Head of caudate nucleus (tissue), 42 donors: ENCODE results near the gene BCAS3.

Experiments
- DNase-seq, 42 donors: peaks; one replicate each; pipeline versions ENCODE4 v3.0.0 to v3.0.0-alpha.2; 2020 to 2021; ENCODE audit warnings: mixed read lengths in 7 of 42
- intact Hi-C: fragments of 100-400 bp; cut with DNase I; formaldehyde crosslinking; loops from one replicate; pipeline ENCODE4 v1.15.0; 2022

BCAS3 gene

DNA sequence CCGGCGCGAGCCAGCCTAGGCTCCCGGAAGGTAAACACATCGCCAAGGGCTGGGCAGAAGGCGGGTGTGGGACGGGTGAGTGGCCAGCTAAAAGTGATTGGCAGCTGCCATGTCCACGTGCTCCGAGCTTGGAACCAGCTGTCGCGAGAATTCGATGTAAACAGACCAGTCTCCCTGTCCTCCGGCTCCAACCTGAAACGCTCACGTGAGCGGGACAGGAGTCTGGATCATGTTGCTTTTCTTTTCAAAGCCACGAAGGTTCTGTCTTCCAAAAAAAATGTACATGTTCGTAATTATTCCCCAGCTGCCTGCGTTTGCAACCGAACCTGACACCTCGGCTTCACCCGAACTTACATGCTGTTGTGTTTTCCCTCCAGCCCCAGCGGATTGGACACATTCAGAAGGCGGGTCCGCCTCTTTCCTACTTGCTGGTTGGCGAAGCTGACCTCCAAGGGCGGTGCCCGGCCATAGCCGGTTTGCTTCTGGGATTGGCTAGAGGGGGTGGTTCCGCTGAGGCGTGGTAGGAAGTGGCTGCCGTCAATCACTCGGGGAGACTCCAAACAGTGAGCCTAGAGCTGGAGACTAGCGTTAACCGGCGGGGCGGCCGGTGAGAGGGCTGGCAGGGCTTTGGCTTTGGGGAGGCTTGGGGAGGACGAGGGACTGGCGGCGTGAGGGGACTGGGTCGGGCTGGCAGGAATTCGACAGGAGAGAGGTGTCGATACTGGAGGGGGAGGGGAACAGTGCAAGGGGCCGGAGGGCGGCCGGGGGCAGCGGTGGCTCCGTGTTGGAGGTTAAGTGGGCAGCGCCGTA lies at the start of gene BCAS3:
BCAS3 (plus strand) TSS at position 544 of the 810 bp plus-strand sequence.
- DNase-seq = peak; percentile 96 to 100 (median 99)
- intact Hi-C loops = no loop called here

DNA sequence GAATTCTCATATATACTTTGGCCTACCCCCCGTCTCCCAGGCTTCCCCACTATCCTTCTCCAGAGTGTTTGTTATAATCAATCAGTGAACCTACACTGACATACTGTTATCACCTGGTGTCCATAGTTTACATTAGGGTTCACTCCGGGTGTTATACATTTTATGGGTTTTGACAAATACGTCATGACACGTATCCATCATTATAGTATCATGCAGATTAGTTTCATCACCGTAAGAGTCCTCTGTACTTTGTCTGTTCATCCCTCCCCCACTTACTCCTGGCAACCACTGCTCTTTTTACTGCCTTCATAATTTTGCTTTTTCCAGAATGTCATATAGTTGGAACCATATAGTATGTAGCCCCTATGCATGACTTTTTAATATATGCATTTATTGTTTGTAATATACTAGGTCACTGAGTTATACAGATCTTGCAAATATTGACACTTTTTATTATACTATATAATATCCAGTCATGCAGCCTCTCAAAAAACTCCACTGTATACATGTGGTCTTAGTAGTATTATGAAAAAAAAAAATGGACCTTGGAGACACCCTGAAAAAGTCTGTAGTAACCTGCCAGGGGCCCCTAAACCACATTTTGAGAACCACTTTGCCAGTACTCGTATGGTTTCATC lies 49.3 kb upstream of the BCAS3 start:
- intact Hi-C loops = no loop called here
- DNase-seq = no peak

DNA sequence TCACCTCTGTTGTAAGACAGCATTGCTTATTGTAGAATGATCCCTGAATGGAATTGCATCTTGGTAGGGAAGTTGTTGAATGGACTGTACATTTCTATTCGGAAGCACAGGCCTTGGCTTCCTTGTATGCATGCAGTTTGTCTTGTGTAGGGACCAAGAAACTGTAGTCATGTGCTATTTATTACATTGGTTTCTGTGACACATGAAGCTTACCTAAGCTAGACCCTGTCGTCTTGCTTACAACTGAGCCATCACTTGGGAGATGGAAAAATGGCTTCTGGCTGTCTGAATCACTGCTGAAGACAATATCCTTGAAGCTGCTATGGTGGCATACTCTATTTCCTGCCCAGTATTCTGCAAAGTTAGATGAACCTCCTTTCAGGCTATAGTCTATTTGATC lies 48.5 kb upstream of the BCAS3 start:
- no peak for DNase-seq
- intact Hi-C loops = no loop called here

DNA sequence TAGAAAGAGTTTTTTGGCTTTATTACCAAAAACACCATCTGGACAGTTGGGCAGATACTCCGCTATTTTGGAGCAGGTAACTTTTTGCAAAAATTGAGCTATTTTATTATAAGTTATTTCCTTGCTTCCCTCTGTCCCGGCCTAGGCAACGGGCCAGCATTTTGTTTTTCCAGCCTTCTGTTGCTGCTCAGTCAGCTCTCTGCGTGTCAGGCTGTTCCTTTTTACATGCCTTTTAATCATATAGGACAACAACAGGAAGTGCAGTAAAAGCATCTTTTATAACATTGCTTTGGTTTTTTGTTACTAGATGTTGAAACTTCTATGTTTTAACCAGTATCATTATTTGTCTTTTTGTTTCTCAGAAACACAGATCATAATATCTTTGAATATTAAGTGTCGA lies 47.3 kb upstream of the BCAS3 start:
- intact Hi-C loops = loop anchor here (10.0 kb wide), 1 partner anchor 206 kb away; the partner anchor contains the start of gene CHCT1

DNA sequence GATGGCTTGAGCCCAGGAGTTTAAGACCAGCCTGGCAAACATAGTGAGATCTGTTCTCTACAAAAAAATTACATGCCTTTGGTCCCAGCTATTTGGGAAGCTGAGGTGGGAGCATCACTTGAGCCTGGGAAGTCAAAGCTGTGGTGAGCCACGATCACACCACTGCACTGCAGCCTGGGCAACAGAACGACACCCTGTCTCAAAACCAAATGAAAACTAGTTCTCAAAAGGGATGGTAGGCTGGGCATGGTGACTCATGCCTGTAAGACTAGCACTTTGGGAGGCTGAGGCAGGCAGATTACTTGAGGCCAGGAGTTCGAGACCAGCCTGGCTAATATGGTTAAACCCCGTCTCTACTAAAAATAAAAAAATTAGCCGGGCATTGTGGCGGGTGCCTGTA lies 46.5 kb upstream of the BCAS3 start:
- intact Hi-C loops = loop anchor here (10.0 kb wide), 1 partner anchor 206 kb away; the partner anchor contains the start of gene CHCT1
- no peak for DNase-seq

More for the DNA sequence above, 47.3 kb upstream of the BCAS3 start:
- DNase-seq = peak in 14 of 42 donors; percentile 13 to 76 (median 37)

DNA sequence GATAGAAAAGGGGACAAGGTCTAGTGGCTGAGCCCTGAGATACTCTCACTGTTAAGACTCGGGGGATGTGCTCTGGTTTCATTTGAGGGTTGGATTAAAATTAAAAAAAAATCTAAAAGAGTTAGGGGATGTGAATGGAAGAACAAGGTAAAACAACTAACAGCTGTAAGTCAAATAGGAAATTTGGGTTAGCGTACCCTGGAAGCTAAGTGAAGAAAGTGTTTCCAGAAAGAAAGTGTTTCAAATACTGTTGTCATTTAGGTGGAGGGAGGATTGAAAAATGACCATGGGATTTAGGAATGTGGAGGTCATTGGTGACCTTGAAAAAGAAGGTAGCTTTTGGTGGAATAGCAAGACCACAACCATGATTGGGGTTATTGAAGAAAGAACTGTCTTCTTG lies 40.0 kb upstream of the BCAS3 start:
- no peak for DNase-seq
- intact Hi-C loops = loop anchor here (5.0 to 10.0 kb wide), 2 partner anchors 65 to 213 kb away; partner anchors contain the start of gene CHCT1

DNA sequence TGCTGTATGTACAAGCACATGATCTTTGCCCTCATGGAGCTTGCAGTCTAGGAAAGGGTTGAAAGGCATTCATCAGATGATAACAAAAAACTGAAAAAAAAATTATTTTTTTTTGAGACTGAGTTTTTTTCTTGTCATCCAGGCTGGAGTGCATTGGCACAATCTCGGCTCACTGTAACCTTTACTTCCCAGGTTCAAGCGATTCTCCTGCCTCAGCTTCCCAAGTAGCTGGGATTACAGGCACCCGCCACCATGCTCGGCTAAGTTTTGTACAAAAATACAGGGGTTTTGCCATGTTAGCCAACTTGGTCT lies 38.7 kb upstream of the BCAS3 start:
- intact Hi-C loops = loop anchor here (5.0 to 10.0 kb wide), 2 partner anchors 67 to 214 kb away; partner anchors contain the start of gene CHCT1
- no peak for DNase-seq

DNA sequence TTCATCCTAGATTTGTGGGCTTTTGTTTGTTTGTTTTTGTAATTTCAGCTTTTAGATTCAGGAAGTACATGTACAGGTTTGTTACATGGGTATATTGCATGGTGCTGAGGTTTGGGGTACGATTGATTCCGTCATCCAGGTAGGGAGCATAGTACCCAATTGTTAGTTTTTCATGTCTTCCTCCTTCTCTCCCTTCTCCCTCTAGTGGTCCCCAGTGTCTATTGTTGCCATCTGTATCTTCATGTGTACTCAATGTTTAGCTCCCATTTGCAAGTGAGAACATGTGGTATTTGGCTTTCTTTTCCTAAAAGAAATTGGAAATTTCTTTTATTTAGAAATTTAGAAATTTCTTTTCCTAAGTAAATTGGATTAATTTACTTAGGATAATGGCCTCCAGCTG lies 37.1 kb upstream of the BCAS3 start:
- no peak for DNase-seq
- intact Hi-C loops = no loop called here

DNA sequence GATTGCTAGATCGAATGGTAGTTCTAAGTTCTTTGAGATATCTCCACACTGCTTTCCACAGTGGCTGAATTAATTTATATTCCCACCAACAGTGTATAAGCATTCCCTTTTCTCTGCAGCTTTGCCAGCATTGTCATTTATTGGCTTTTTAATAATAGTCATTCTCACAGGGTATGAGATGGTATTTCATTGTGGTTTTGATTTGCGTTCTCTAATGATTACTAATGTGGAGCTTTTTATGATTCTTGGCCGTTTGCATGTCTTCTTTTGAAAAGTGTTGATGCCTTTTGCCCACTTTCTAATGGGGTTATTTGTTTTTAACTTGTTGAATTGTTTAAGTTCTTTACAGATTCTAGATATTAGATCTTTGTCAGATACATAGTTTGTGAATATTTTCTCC lies 36.5 kb upstream of the BCAS3 start:
- intact Hi-C loops = no loop called here
- no peak for DNase-seq

DNA sequence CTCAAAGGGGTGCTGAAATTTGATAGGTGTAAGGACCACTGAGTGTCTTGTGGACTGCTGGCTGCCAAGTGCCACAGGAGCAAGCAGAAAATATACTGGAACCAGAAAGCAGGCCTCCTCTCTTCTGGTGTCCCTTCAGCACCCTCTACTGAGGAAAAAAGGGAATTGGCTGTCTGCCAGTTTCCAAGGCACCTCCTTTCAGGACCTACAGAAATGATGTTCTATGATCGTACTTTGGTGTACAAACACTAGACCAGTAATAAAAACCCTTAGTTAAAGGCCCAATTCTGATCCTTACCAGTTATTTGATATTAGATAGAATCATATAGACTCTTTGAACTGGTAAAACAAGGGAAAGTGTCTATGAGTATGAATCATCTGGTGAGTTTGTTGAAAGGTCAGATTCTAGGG lies 35.8 kb upstream of the BCAS3 start:
- intact Hi-C loops = no loop called here
- peak in 40 of 42 donors; percentile 33 to 93 (median 80) for DNase-seq

DNA sequence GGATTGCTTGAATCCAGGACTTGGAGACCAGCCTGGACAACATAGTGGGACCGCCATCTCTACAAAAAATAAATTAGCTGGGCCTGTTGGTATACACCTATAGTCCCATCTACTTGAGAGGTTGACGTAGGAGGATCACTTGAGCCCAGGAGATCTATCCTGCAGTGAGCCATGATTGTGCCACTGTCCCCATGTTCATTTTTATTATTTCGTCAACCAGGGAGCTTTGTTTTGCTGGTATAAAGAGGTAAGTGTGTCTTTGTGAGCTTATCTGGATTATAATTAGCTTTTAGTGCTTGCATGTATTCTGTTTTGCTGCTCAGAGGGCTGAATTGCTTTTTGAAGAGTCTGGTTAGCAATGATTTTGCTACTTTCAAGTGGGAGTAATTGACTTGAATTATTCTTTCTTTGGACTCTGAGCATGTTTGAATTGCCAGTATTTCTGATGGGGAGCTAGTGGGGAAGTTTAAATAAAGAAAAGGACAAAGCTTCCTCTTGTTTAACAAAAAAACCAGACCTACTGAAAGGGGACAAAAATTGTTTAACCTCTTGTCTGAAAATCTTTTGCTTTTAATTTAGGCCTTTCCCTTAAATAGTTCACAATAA lies 31.6 kb upstream of the BCAS3 start:
- intact Hi-C loops = no loop called here

DNA sequence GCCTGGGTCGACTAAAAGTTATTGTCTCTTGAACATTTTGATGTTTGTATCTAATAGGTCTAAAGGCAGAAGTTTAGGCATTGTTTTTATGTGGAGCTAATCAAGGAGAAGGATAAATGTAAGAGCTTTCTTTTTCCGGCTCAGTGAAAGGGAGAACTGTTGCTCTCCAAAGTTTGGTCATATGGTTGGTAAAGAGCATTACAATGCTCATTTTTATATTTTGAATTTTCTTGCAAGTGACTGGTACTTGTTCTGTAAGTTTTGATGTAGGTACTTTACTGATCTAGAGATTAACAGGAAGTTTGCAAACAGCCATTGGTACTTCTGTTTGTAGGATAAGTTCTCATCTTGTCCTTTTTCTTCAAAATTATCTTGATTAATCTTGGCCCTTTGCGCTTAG lies 30.9 kb upstream of the BCAS3 start:
- no peak for DNase-seq
- intact Hi-C loops = no loop called here

More for the DNA sequence above, 31.6 kb upstream of the BCAS3 start:
- no peak for DNase-seq

DNA sequence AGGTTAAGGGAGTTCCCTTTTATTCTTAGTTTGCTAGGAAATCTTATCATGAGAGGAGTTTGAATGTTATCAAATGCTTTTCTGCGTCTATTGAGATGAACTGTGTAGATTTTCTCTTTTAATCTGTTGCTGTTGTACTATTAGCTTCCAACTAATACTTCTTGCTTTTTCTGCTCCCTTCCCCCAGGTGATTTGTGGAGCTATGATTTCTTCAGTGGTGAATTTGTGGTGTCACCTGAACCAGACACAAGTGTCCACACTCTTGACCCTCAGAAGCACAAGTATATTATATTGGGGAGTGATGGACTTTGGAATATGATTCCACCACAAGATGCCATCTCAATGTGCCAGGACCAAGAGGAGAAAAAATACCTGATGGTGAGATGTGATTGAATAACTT lies 29.9 kb upstream of the BCAS3 start:
- intact Hi-C loops = no loop called here
- DNase-seq = no peak

DNA sequence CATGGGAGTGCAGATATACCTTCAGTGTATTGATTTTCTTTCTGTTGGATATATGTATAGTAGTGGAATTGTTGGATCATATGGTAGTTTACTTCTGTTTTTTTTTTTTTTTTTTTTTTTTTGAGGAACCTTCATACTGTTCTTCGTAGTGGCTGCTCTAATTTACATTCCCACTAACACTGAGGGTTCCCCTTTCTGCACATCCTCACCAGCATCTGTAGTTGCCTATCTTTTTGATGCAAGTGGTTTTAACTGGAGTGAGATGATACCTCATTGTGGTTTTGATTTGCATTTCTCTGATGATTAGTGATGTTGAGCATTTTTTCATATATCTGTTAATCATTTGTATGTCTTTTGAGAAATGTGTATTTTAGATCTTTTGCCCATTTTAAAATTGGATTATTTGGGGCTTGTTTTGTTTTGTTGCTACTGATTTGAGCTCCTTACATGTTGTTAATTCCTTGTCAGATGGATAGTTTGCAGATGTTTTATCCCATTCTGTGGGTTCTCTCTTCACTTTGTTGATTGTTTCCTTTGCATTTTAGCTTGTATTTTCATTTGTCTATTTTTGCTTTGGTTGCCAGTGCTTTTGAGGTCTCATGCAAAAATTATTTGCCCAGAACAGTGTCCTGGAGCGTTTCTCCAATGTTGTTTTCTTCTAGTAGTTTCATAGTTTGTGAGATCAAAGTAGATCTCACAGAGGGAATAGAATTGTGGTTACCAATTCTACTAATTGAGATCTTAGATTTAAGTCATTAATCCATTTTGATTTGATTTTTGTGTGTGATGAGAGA lies 25.0 kb upstream of the BCAS3 start:
- intact Hi-C loops = no loop called here
- DNase-seq = no peak

DNA sequence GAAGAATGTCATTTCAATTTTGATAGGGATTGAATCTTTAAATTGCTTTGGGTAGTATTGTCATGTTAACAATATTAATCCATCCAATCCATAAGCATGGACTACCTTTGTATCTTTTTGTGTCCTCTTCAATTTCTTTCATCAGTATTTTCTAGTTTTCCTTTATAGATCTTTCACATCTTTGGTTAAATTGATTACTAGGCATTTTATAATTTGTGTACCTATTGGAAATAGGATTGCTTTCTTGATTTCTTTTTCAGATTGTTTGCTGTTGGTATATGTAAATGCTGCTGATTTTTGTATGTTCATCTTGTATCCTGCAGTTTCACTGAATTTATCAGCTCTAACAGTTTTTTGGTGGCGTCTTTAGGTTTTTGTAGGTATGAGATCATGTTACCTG lies 24.1 kb upstream of the BCAS3 start:
- intact Hi-C loops = no loop called here
- DNase-seq = no peak

DNA sequence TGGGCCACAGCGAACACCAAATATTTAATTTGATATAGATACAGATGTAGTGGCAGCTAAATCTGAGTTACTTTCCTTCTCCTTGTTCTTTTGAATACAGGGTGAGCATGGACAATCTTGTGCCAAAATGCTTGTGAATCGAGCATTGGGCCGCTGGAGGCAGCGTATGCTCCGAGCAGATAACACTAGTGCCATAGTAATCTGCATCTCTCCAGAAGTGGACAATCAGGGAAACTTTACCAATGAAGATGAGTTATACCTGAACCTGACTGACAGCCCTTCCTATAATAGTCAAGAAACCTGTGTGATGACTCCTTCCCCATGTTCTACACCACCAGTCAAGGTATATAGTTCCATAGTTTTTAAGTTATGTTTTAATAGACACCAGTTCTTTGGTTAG lies 21.2 kb upstream of the BCAS3 start:
- intact Hi-C loops = no loop called here
- DNase-seq = peak in 7 of 42 donors; percentile 23 to 56 (median 35)

DNA sequence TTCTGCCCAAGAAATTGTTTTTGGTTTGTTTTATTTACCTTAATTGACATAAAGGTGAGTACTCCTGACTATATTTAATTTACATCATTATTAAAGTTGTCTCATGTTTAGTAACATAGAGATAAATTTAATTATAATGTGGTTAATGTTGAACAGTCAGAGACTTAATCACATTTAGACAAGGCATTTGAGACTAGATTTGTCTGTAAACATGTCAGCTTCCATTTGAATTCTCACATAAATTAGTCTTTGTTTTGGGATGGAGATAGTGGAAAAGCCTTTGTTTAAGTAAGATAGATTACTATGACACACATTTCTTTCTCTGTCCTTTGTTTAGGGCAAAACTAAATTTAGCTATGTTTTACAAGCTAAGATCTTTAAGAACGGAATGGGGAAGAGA lies 18.5 kb upstream of the BCAS3 start:
- intact Hi-C loops = no loop called here
- no peak for DNase-seq

DNA sequence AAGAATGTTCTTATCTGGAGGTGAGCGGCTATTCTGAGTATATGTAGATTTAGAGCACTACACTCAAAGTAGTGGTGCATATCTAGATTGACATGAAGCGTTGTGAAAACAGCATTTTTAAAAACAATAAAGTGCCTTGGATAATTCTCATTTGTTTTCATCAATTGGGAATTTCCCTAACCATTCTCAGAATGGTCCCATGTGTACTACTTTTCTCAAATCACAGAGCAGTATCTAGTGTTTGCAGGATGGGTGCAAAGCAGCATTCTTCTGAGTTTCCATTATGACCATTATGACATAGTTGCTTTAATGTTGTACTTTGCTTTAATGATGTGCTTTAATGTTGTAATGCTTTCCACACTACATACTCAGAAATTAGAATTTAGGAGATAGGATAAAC lies 16.2 kb upstream of the BCAS3 start:
- DNase-seq = no peak
- intact Hi-C loops = no loop called here

DNA sequence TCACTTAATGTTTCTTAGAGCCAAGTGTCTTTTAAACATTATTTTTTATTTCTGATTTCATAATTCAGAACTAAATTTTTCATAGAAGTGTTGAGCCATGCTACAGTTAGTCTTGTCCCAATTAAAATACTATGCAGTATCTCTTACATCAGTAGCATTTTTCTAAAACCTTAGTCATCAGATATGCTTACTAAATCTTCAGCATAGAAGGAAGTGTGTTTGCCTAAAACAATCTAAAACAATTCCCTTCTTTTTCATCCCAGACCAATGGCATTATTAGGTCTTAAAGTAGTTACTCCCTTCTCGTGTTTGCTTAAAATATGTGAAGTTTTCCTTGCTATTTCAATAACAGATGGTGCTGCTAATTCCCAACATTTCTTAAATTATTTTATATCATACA lies 13.6 kb upstream of the BCAS3 start:
- intact Hi-C loops = no loop called here
- no peak for DNase-seq
